ENCODE data around the gene FRAS1.
"Not testable (repeated sequence)": the region's sequence is repeated elsewhere in the genome, so short reads cannot be mapped to it uniquely, and the experiment has no call there.

The FRAS1 gene

DNA sequence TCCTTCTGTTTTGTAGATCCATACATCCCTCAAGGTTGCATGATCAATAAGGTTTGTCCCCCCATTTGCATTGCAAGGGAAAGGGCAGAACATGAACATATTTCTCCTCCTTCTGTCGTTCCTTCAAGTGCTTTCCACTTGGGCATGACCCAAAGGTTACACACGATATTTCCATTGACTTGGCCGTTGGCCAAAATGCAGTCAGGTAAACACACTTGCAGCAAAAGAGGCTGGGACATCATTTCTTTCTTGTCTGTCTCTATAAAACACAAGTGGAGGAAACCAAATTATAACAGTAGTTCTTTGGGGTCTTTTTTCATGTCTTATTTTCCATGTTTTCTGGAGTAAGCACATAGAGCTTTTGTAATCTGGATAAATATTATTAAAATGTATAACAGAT is 156.1 kb downstream of the FRAS1 start:
- no peak for DNase-seq (ENCODE audit: low spot score)

DNA sequence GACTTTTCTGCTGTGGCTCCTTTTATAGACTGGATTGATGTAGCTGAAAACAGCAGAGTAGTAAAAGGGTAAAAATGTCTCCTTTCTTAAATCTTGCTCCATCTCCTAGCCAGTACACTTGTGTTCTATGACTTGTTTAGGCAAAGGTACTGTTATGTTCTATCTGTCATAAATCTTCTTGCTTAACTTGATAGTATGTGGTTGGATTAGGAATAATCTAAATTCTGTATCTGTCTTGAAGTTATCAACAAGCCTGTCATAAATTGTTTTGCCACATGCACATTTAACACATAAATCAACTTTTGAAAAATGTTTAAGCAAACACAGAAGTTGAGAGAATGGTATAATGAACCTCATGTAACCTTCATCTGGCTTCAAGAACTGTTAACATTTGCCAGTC is 157.0 kb downstream of the FRAS1 start:
- DNase-seq (ENCODE audit: low spot score), result no peak

- DNase-seq (ENCODE audit: low spot score), result no peak
Measured at GRCh38 chr4:78217557-78217956, 160.4 kb downstream of the FRAS1 start.

DNA sequence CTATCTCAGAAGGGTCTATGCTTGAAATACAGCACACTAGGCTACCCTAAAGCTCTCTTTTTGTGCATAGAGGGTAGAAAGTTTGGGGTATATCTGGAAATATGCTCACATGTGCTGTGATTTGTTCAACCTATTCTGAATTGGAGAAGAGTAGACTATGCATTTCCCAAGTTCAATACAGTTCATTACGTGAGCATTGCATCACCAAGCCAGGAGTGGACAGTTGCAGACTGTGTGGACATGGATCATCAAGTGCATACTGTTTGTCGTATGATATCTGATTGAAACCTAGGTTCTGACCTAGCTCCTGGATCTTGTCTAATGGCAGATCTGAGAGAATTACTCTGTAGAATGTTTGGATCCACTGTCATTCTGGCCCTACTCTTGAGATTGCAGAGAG is 161.1 kb downstream of the FRAS1 start:
- DNase-seq (ENCODE audit: low spot score), result no peak

DNA sequence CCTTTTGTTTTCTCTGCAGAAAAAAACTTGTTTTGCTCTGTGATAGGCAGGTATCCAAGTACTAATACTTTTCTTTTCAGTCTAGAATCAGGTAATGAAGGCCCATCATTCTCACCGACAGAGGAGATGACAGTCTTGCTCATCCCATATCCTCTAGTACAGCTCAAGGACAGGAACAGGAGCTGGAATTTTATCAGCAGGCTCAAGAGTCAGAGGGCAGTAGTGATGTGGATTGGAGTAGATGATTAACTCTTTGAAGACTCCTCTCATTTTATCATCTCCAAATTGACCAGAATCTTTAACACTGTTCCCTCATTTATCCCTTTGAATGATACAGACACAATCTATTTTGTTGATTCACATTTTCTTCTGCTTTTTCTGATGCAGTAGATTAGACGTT is 162.7 kb downstream of the FRAS1 start:
- no peak for DNase-seq (ENCODE audit: low spot score)

- no peak for DNase-seq (ENCODE audit: low spot score)
Measured at GRCh38 chr4:78220283-78220682, 163.2 kb downstream of the FRAS1 start.

GRCh38 chr4:78222575-78223186 is 165.6 kb downstream of the FRAS1 start:
- no peak for DNase-seq (ENCODE audit: low spot score)

GRCh38 chr4:78225236-78225635 is 168.1 kb downstream of the FRAS1 start:
- no peak for DNase-seq (ENCODE audit: low spot score)

DNA sequence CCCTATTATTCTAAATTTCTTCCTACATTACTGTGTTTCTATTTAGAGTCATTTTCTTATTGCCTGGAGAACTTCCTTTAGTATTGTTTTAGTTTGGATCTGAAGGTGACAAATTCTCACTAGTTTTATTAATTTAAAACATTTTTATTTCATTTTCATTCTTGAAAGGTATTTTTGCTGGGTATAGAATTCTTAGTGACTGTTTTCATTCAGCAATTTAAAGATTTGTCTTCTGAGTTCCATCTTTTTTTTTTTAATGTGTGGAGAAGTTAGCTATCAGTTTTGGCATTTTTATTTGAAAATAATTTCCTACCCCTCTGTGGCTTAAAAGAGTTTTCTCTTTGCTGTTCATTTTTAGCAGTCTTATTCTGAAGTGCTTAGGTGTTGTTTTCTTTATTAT is 169.2 kb downstream of the FRAS1 start:
- DNase-seq (ENCODE audit: low spot score), result no peak

GRCh38 chr4:78227411-78228057 is 170.4 kb downstream of the FRAS1 start:
- DNase-seq (ENCODE audit: low spot score), result no peak

DNA sequence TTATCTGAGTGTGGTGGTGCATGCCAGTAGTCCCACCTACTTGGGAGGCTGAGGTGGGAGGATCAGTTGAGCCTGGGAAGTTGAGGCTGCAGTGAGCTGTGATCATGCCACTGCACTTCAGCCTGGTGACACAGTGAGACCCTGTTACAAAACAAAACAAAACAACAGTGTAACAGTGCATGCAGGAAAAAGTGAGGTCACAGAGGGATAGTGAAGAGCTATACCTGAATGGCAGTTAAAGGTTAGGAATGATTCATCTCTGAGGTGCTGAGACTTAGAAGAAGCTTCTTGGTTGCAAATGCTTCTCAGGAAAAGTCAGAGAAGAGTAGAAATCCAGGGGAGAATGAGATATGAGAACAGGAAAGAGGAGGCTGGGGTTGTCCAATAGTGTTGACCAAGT is 178.7 kb downstream of the FRAS1 start:
- no peak for DNase-seq (ENCODE audit: low spot score)

- no peak for DNase-seq (ENCODE audit: low spot score)
Measured at GRCh38 chr4:78237360-78237759, 180.2 kb downstream of the FRAS1 start.

GRCh38 chr4:78242071-78242470 is 184.9 kb downstream of the FRAS1 start:
- DNase-seq (ENCODE audit: low spot score), result no peak

DNA sequence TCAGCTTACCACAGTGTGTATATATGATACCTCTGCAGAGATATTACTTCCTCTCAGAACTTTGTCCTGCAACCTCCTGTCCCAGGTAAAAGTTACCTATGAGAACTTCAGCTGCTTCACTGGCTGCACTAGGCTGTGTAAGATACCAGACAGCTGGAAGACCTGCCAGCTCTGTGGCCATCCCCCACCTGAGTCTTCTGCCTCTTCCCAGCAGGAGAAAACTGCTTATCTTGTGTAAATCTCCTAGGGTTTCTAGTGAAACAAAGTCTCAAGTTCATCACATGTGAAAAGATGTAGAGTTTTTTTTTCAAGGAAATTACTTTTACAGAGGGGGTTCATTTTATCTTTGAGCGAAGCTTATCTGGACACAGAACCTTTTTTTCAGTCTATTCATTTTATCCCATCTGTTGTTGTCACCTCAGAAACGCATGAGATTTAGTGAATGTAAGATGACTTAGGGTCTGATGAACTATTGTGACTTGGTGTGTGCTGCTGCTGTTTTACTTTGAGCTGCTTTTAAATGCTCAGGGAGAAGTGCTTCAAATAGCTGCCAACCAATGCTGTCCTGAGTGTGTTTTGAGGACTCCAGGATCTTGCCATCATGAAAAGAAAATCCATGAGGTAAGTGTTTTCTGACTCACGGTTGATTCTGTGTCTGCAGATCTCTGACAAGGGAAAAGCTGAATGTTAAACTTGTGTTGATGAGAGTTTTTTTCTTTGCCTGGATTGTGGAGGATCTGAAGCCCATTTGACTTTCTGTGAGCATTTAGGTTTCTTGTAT is 187.8 kb downstream of the FRAS1 start:
- no peak for DNase-seq (ENCODE audit: low spot score)

- no peak for DNase-seq (ENCODE audit: low spot score)
Measured at GRCh38 chr4:78247536-78248285, 190.6 kb downstream of the FRAS1 start.

GRCh38 chr4:78250500-78250899 is 193.4 kb downstream of the FRAS1 start:
- no peak for DNase-seq (ENCODE audit: low spot score)

DNA sequence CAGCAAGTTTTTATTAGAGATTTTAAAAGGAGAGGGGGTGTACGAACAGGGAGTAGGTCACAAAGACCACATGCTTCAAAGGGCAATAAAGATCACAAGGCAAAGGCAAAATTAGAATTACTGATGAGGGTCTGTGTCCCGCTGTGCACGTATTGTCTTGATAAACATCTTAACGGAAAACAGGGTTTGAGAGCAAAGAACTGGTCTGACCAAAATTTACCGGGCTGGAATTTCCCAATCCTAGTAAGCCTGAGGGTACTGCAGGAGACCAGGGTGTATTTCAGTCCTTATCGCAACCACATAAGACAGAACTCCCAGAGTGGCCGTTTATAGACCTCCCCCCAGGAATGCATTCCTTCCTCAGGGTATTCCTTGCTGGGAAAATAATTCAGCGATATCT is 195.7 kb downstream of the FRAS1 start:
- not testable (repeated sequence) for DNase-seq (ENCODE audit: low spot score)

DNA sequence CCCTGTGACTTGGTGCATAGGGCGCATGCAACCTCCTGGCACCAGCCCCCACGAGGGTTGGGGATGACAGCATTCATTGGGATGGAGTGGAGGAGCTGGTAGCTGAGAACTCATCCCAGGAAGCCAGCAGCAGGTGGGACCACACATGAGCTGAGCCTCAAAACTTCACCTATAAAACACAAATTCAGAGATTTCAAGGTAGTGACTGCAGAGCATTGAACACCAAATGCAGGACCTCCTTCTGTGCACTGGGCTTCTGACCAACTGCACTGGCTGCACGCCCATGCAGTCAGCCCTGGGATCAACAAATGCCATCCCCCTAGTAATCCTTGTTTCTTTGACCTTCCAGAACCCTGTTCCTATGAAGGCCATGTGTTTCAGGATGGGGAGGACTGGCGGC is 197.8 kb downstream of the FRAS1 start:
- no peak for DNase-seq (ENCODE audit: low spot score)

GRCh38 chr4:78265006-78265405 is 207.9 kb downstream of the FRAS1 start:
- no peak for DNase-seq (ENCODE audit: low spot score)

DNA sequence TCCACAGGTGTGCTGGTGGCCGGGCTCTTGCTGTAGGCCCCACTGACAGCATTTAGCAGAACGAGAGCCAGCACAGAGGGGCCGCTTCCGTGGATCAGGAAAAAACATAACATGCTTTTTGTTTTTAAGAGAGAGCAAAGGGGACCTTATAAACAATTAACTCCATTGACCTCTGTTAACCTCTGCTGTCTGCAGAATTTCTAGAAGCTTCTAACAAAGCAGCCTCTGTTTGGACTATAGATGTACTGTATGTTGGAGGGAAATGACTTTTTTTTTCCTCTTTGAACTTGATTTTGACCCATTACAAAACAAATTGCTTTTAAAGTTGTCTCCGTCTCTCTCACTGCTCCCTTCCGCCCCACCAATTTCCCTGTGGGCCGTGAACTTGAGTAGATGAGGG is 210.7 kb downstream of the FRAS1 start:
- no peak for DNase-seq (ENCODE audit: low spot score)

DNA sequence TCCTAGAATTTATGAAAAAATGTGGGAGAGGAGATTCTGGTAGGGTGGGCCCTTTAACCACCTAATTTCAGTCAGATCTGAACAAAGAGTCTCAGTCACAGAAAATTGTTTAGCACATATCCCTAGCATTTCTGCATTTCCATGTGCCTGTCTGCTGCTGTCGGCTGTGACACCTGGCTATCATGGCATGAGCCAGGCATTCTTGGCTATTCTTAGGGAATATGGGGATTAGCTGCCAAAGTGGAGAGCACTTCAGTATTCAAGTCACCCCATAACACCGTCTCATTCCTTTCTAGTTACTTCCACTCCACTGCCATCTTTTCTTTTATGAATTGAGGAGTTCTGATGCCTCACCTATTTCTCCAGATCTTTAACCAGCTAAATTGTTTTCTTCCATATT is 211.5 kb downstream of the FRAS1 start:
- no peak for DNase-seq (ENCODE audit: low spot score)

DNA sequence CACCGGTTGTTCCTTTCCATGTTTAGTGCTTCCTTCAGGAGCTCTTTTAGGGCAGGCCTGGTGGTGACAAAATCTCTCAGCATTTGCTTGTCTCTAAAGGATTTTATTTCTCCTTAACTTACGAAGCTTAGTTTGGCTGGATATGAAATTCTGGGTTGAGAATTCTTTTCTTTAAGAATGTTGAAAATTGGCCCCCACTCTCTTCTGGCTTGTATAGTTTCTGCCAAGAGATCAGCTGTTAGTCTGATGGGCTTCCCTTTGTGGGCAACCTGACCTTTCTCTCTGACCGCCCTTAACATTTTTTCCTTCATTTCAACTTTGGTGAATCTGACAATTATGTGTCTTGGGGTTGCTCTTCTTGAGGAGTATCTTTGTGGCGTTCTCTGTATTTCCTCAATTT is 218.3 kb downstream of the FRAS1 start:
- DNase-seq (ENCODE audit: low spot score), result not testable (repeated sequence)

DNA sequence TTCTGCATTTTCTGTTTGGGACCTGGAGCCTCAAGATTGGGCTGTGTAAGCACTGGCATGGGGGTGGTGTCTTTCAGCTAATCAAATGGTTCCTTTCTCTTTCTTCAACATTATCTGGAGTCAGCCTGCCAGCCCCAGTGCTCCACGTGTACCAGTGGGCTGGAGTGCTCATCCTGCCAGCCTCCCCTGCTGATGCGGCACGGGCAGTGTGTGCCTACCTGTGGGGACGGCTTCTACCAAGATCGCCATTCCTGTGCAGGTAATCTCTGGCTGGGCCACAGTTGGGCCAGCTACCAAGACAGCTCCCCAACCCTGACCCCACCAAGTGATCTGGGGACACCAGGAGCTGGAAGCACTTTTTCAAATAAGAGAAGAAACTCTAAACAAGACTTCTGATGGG is 229.2 kb downstream of the FRAS1 start:
- no peak for DNase-seq (ENCODE audit: low spot score)

Measured in kidney capillary endothelial cell (primary cell).